GM23338 (cell line): Measurements from ENCODE around the gene SLX4. TPM values are rescaled to one million over a fixed set of nuclear protein-coding genes. Genes with fewer than 3 reads are reported as not detected.

Experiments
- ATAC-seq: fragments of 200-7000 bp; cut with Tn5 transposase; 3 replicates; pipeline ENCODE4 v1.9.1; 2020
- DNase-seq: peaks from one replicate; pipeline ENCODE4 v3.0.0-alpha.2; 2015; ENCODE audit warnings: low spot score
- H2AFZ ChIP-seq: fragments of 200-600 bp; sonication (generic); 2 replicates; pipeline ENCODE4 v1.8.0; 2016; ENCODE audit warnings: antibody characterized with exemption, mild to moderate bottlenecking, moderate library complexity
- H3F3A ChIP-seq: fragments of 200-600 bp; sonication (generic); replicated peaks from 2 replicates; pipeline ENCODE4 v1.8.0; 2017; ENCODE audit warnings: antibody characterized with exemption, mixed run types, low read depth
- H3K27ac ChIP-seq: fragments of 200-600 bp; sonication (generic); 2 replicates; pipeline ENCODE4 v1.6.1; 2016; ENCODE audit warnings: low read depth
- H3K27me3 ChIP-seq: fragments of 200-600 bp; sonication (generic); 2 replicates; pipeline ENCODE4 v1.8.0; 2016; ENCODE audit warnings: mild to moderate bottlenecking, mixed run types, moderate library complexity; ENCODE audit not compliant: insufficient read depth
- H3K36me3 ChIP-seq: fragments of 200-600 bp; sonication (generic); 2 replicates; pipeline ENCODE4 v1.8.0; 2016; ENCODE audit warnings: mild to moderate bottlenecking; ENCODE audit not compliant: insufficient read depth
- H3K4me1 ChIP-seq: fragments of 200-600 bp; sonication (generic); 2 replicates; pipeline ENCODE4 v1.8.0; 2016; ENCODE audit warnings: mild to moderate bottlenecking, moderate library complexity; ENCODE audit not compliant: insufficient read depth
- H3K4me2 ChIP-seq: fragments of 200-600 bp; sonication (generic); 2 replicates; pipeline ENCODE4 v1.7.1; 2017; ENCODE audit warnings: mixed run types
- H3K4me3 ChIP-seq: fragments of 200-600 bp; sonication (generic); 2 replicates; pipeline ENCODE4 v1.6.1; 2016; ENCODE audit warnings: mixed run types
- H3K79me2 ChIP-seq: fragments of 200-600 bp; sonication (generic); replicated peaks from 2 replicates; pipeline ENCODE4 v1.8.0; 2017; ENCODE audit warnings: mild to moderate bottlenecking; ENCODE audit not compliant: insufficient read depth
- H3K9me2 ChIP-seq: fragments of 200-600 bp; sonication (generic); 2 replicates; pipeline ENCODE4 v1.8.0; 2017; ENCODE audit not compliant: insufficient read depth
- H4K20me1 ChIP-seq: fragments of 200-600 bp; sonication (generic); replicated peaks from 2 replicates; pipeline ENCODE4 v1.8.0; 2017; ENCODE audit warnings: mild to moderate bottlenecking; ENCODE audit not compliant: insufficient read depth
- H3K27ac Mint-ChIP-seq: 2 replicates; pipeline ENCODE4 v1.8.0; 2020; ENCODE audit warnings: inconsistent platforms, mild to moderate bottlenecking, moderate library complexity, mixed read lengths
- H3K27me3 Mint-ChIP-seq: 3 replicates; pipeline ENCODE4 v1.8.0; 2022; ENCODE audit warnings: low read depth, mild to moderate bottlenecking, moderate library complexity, mixed read lengths, inconsistent platforms; ENCODE audit not compliant: insufficient read depth, poor library complexity
- H3K36me3 Mint-ChIP-seq: 3 replicates; pipeline ENCODE4 v1.8.0; 2021; ENCODE audit warnings: low read depth, mild to moderate bottlenecking, inconsistent platforms, moderate library complexity, mixed read lengths
- H3K4me1 Mint-ChIP-seq: 3 replicates; pipeline ENCODE4 v1.8.0; 2020; ENCODE audit warnings: mild to moderate bottlenecking, inconsistent platforms, mixed read lengths
- H3K4me3 Mint-ChIP-seq: 3 replicates; pipeline ENCODE4 v1.8.0; 2021; ENCODE audit warnings: moderate library complexity, mild to moderate bottlenecking, inconsistent platforms, mixed read lengths
- H3K9me3 Mint-ChIP-seq: 3 replicates; pipeline ENCODE4 v1.8.0; 2020; ENCODE audit warnings: moderate library complexity, mild to moderate bottlenecking, inconsistent platforms, mixed read lengths
- CREB1 ChIP-seq: fragments of 250-450 bp; sonication (Bioruptor Pico); IDR thresholded peaks from 2 replicates; pipeline ENCODE4 v1.5.0; 2020; ENCODE audit warnings: low read depth, mild to moderate bottlenecking, moderate library complexity
- EZH2 ChIP-seq: fragments of 200-600 bp; sonication (generic); IDR thresholded peaks from one replicate; pipeline ENCODE4 v1.8.0; 2017; ENCODE audit warnings: antibody characterized with exemption, mild to moderate bottlenecking, low read depth; ENCODE audit not compliant: unreplicated experiment
- EZH2phosphoT487 ChIP-seq: fragments of 200-600 bp; sonication (generic); IDR thresholded peaks from one replicate; pipeline ENCODE4 v1.8.1; 2018; ENCODE audit warnings: antibody characterized with exemption; ENCODE audit not compliant: unreplicated experiment
- JUNB ChIP-seq: IDR thresholded peaks from one replicate; pipeline ENCODE4 v1.6.1; 2016; ENCODE audit warnings: antibody characterized with exemption; ENCODE audit not compliant: unreplicated experiment
- NANOG ChIP-seq: IDR thresholded peaks from 2 replicates; pipeline ENCODE4 v1.6.1; 2016; ENCODE audit warnings: antibody characterized with exemption, borderline replicate concordance
- POLR2AphosphoS5 ChIP-seq: IDR thresholded peaks from 2 replicates; pipeline ENCODE4 v1.6.1; 2016; ENCODE audit warnings: antibody characterized with exemption, low read depth
- STAT1 ChIP-seq: IDR thresholded peaks from one replicate; pipeline ENCODE4 v1.6.1; 2016; ENCODE audit warnings: antibody characterized with exemption; ENCODE audit not compliant: unreplicated experiment
- ZNF114 ChIP-seq: fragments of 250-450 bp; sonication (Bioruptor Pico); IDR thresholded peaks from 2 replicates; pipeline ENCODE4 v1.5.0; 2020; ENCODE audit warnings: mild to moderate bottlenecking, moderate library complexity
- ZNF331 ChIP-seq: fragments of 250-450 bp; sonication (Bioruptor Pico); IDR thresholded peaks from 2 replicates; pipeline ENCODE4 v1.5.0; 2020; ENCODE audit warnings: low read depth, mild to moderate bottlenecking, moderate library complexity
- polyA plus RNA-seq: library from polyadenylated mRNA; unstranded; fragments of >200 nt; fragmentation: Nextera tagmentation; extraction: Ambion mirVana; gene quantifications from 2 replicates; pipeline ENCODE4 v1.2.1, GENCODE V29; 2016
- total RNA-seq: library from RNA; depleted of rRNA; stranded (reverse); fragments of >200 nt; shearing (Covaris generic); gene quantifications from 2 replicates; pipeline ENCODE4 v1.2.3, GENCODE V29; 2014
- TF ChIP-seq, protein P1 (sequence below): fragments of 250-450 bp; sonication (Bioruptor Pico); IDR thresholded peaks from 2 replicates; pipeline ENCODE4 v1.5.0; 2020; ENCODE audit warnings: mild to moderate bottlenecking, moderate library complexity
- TF ChIP-seq, protein P2 (sequence below): IDR thresholded peaks from one replicate; pipeline ENCODE4 v1.6.1; 2018; ENCODE audit warnings: antibody characterized with exemption; ENCODE audit not compliant: unreplicated experiment
- TF ChIP-seq, protein P3 (sequence below): IDR thresholded peaks from 2 replicates; pipeline ENCODE4 v1.6.1; 2016; ENCODE audit warnings: antibody characterized with exemption
- TF ChIP-seq, protein P4 (sequence below), 2 experiments: fragments of 200-600 bp in 1 of 2; sonication (generic) in 1 of 2; conservative IDR thresholded peaks; 2 replicates each; pipeline versions ENCODE4 v1.5.1 to v1.6.1; 2016 to 2017; ENCODE audit warnings: antibody characterized with exemption in 2 of 2, low read depth in 2 of 2, mild to moderate bottlenecking in 2 of 2, moderate library complexity in 1 of 2

SLX4 gene
- total and polyA plus RNA-seq, 2 experiments from 2014 or later, result 3.0 to 15.2 TPM

DNA sequence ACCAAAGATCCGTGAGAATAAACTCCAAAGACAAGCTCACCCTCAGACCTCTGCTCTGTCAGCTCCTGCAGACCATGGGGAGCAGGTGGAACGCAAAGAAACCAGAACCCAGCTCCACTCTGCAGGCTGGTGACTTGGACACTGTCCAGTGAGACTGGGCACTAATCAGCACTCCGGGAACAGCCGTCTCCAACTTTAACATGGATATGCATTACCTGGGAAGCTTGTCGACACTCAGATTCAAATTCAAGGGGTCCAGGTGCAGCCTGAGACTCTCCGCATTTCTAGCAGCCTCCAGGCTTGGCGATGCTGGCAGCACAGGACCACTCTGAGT is 9.1 kb downstream of the SLX4 start:
- Mint-ChIP-seq H3K36me3 (peaks cover 82% of the 10 kb centered on the region), H3K9me3 (peaks cover 30% of the 10 kb centered on the region), H3K4me1 (no peaks in the 10 kb centered on the region; the same call in 2 of the 3 replicates), H3K27ac (no peak overlapping the region), H3K27me3 (peaks cover 3% of the 10 kb centered on the region), H3K4me3 (no peak overlapping the region)
- no peak overlapping the region for H3K27ac ChIP-seq
- H3K4me1 ChIP-seq, result no peaks in the 10 kb centered on the region
- H3K27me3 ChIP-seq, result no peaks in the 10 kb centered on the region
- 0 out of 2 replicates have a peak, but pooled peaks cover 2% of the 10 kb centered on the region for H3F3A ChIP-seq
- TF ChIP-seq, protein P1, sequence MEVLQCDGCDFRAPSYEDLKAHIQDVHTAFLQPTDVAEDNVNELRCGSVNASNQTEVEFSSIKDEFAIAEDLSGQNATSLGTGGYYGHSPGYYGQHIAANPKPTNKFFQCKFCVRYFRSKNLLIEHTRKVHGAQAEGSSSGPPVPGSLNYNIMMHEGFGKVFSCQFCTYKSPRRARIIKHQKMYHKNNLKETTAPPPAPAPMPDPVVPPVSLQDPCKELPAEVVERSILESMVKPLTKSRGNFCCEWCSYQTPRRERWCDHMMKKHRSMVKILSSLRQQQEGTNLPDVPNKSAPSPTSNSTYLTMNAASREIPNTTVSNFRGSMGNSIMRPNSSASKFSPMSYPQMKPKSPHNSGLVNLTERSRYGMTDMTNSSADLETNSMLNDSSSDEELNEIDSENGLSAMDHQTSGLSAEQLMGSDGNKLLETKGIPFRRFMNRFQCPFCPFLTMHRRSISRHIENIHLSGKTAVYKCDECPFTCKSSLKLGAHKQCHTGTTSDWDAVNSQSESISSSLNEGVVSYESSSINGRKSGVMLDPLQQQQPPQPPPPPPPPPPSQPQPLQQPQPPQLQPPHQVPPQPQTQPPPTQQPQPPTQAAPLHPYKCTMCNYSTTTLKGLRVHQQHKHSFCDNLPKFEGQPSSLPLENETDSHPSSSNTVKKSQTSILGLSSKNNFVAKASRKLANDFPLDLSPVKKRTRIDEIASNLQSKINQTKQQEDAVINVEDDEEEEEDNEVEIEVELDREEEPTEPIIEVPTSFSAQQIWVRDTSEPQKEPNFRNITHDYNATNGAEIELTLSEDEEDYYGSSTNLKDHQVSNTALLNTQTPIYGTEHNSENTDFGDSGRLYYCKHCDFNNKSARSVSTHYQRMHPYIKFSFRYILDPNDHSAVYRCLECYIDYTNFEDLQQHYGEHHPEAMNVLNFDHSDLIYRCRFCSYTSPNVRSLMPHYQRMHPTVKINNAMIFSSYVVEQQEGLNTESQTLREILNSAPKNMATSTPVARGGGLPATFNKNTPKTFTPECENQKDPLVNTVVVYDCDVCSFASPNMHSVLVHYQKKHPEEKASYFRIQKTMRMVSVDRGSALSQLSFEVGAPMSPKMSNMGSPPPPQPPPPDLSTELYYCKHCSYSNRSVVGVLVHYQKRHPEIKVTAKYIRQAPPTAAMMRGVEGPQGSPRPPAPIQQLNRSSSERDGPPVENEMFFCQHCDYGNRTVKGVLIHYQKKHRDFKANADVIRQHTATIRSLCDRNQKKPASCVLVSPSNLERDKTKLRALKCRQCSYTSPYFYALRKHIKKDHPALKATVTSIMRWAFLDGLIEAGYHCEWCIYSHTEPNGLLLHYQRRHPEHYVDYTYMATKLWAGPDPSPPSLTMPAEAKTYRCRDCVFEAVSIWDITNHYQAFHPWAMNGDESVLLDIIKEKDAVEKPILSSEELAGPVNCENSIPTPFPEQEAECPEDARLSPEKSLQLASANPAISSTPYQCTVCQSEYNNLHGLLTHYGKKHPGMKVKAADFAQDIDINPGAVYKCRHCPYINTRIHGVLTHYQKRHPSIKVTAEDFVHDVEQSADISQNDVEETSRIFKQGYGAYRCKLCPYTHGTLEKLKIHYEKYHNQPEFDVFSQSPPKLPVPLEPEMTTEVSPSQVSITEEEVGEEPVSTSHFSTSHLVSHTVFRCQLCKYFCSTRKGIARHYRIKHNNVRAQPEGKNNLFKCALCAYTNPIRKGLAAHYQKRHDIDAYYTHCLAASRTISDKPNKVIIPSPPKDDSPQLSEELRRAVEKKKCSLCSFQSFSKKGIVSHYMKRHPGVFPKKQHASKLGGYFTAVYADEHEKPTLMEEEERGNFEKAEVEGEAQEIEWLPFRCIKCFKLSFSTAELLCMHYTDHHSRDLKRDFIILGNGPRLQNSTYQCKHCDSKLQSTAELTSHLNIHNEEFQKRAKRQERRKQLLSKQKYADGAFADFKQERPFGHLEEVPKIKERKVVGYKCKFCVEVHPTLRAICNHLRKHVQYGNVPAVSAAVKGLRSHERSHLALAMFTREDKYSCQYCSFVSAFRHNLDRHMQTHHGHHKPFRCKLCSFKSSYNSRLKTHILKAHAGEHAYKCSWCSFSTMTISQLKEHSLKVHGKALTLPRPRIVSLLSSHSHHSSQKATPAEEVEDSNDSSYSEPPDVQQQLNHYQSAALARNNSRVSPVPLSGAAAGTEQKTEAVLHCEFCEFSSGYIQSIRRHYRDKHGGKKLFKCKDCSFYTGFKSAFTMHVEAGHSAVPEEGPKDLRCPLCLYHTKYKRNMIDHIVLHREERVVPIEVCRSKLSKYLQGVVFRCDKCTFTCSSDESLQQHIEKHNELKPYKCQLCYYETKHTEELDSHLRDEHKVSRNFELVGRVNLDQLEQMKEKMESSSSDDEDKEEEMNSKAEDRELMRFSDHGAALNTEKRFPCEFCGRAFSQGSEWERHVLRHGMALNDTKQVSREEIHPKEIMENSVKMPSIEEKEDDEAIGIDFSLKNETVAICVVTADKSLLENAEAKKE (CRISPR knock-in tag), result no peak
- TF ChIP-seq EZH2, result no peak
- no peak for TF ChIP-seq JUNB
- no peak for TF ChIP-seq ZNF114
- no peak for TF ChIP-seq EZH2phosphoT487
- TF ChIP-seq STAT1, result no peak
- TF ChIP-seq, protein P2, sequence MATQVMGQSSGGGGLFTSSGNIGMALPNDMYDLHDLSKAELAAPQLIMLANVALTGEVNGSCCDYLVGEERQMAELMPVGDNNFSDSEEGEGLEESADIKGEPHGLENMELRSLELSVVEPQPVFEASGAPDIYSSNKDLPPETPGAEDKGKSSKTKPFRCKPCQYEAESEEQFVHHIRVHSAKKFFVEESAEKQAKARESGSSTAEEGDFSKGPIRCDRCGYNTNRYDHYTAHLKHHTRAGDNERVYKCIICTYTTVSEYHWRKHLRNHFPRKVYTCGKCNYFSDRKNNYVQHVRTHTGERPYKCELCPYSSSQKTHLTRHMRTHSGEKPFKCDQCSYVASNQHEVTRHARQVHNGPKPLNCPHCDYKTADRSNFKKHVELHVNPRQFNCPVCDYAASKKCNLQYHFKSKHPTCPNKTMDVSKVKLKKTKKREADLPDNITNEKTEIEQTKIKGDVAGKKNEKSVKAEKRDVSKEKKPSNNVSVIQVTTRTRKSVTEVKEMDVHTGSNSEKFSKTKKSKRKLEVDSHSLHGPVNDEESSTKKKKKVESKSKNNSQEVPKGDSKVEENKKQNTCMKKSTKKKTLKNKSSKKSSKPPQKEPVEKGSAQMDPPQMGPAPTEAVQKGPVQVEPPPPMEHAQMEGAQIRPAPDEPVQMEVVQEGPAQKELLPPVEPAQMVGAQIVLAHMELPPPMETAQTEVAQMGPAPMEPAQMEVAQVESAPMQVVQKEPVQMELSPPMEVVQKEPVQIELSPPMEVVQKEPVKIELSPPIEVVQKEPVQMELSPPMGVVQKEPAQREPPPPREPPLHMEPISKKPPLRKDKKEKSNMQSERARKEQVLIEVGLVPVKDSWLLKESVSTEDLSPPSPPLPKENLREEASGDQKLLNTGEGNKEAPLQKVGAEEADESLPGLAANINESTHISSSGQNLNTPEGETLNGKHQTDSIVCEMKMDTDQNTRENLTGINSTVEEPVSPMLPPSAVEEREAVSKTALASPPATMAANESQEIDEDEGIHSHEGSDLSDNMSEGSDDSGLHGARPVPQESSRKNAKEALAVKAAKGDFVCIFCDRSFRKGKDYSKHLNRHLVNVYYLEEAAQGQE, result no peak
- TF ChIP-seq, protein P3, sequence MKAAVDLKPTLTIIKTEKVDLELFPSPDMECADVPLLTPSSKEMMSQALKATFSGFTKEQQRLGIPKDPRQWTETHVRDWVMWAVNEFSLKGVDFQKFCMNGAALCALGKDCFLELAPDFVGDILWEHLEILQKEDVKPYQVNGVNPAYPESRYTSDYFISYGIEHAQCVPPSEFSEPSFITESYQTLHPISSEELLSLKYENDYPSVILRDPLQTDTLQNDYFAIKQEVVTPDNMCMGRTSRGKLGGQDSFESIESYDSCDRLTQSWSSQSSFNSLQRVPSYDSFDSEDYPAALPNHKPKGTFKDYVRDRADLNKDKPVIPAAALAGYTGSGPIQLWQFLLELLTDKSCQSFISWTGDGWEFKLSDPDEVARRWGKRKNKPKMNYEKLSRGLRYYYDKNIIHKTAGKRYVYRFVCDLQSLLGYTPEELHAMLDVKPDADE, result no peak
- no peak for TF ChIP-seq POLR2AphosphoS5
- TF ChIP-seq, protein P4, sequence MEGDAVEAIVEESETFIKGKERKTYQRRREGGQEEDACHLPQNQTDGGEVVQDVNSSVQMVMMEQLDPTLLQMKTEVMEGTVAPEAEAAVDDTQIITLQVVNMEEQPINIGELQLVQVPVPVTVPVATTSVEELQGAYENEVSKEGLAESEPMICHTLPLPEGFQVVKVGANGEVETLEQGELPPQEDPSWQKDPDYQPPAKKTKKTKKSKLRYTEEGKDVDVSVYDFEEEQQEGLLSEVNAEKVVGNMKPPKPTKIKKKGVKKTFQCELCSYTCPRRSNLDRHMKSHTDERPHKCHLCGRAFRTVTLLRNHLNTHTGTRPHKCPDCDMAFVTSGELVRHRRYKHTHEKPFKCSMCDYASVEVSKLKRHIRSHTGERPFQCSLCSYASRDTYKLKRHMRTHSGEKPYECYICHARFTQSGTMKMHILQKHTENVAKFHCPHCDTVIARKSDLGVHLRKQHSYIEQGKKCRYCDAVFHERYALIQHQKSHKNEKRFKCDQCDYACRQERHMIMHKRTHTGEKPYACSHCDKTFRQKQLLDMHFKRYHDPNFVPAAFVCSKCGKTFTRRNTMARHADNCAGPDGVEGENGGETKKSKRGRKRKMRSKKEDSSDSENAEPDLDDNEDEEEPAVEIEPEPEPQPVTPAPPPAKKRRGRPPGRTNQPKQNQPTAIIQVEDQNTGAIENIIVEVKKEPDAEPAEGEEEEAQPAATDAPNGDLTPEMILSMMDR (conservative IDR thresholded peaks at IDR 0.05; ENCODE audit: low read depth in 2 of 2), result no peak
- TF ChIP-seq NANOG, result no peak
- no peak for TF ChIP-seq CREB1 (CRISPR knock-in tag)
- no peak for TF ChIP-seq ZNF331 (CRISPR knock-in tag)
- H4K20me1 ChIP-seq, result no peaks in the 10 kb centered on the region; the same call in 1 of the 2 replicates
- H2AFZ ChIP-seq, result no peak overlapping the region
- H3K4me3 ChIP-seq, result no peak overlapping the region
- ATAC-seq (no peak), DNase-seq (no peak)
- H3K79me2 ChIP-seq, result no peaks in the 10 kb centered on the region
- no peaks in the 10 kb centered on the region for H3K9me2 ChIP-seq
- H3K36me3 ChIP-seq, result peaks cover 17% of the 10 kb centered on the region
- H3K4me2 ChIP-seq, result no peak overlapping the region
